H1 (cell line): ENCODE results near the gene EPHA2. TPM values are rescaled to one million over a fixed set of nuclear protein-coding genes. Genes with fewer than 3 reads are reported as not detected.

Experiments used
- CTCF ChIA-PET: fragments of 300-600 bp; sonication (Branson Sonifier 250); formaldehyde crosslinking; loops from one replicate; lab custom pipeline; 2021; ENCODE audit not compliant: partially characterized antibody; lab: Charles Lee
- POLR2A ChIA-PET: fragments of 300-600 bp; sonication (Branson Sonifier 250); formaldehyde crosslinking; loops from one replicate; lab custom pipeline; 2021; ENCODE audit warnings: inconsistent platforms; ENCODE audit not compliant: partially characterized antibody; lab: Charles Lee
- DNase-seq, 2 experiments: peaks; one replicate each; pipeline versions ENCODE4 v3.0.0 to v3.0.0-alpha.2; 2010 to 2022; ENCODE audit warnings: low spot score in 2 of 2, low read depth in 1 of 2, mixed read lengths in 1 of 2
- FAIRE-seq: peaks from 2 replicates; lab custom pipeline; 2011; peaks lifted over from hg19 to GRCh38; lab: Jason Lieb, UNC
- H2AFZ ChIP-seq: 2 replicates; pipeline ENCODE4 v1.8.1; 2012; ENCODE audit warnings: low read length, inconsistent platforms
- H2AK5ac ChIP-seq: 2 replicates; pipeline ENCODE4 v1.6.1; 2013; ENCODE audit warnings: low read depth, low read length
- H2BK120ac ChIP-seq: replicated peaks from 2 replicates; pipeline ENCODE3; 2013; ENCODE audit warnings: low read depth, low read length, inconsistent platforms
- H2BK12ac ChIP-seq: 2 replicates; pipeline ENCODE4 v1.6.1; 2013; ENCODE audit warnings: low read depth, low read length
- H2BK15ac ChIP-seq: 2 replicates; pipeline ENCODE4 v1.6.1; 2013; ENCODE audit warnings: low read length
- H2BK20ac ChIP-seq: 2 replicates; pipeline ENCODE4 v1.6.1; 2013; ENCODE audit warnings: low read length
- H2BK5ac ChIP-seq: 2 replicates; pipeline ENCODE4 v1.6.1; 2013; ENCODE audit warnings: low read depth, low read length
- H3K14ac ChIP-seq: 2 replicates; pipeline ENCODE4 v1.6.1; 2013; ENCODE audit warnings: inconsistent platforms; ENCODE audit not compliant: insufficient read length
- H3K18ac ChIP-seq: 2 replicates; pipeline ENCODE4 v1.6.1; 2013; ENCODE audit warnings: low read length; ENCODE audit errors: extremely low read depth
- H3K23ac ChIP-seq: 2 replicates; pipeline ENCODE4 v1.6.1; 2013; ENCODE audit warnings: inconsistent platforms; ENCODE audit not compliant: insufficient read length
- H3K23me2 ChIP-seq: 2 replicates; pipeline ENCODE4 v1.6.1; 2013; ENCODE audit warnings: low read depth, low read length
- H3K27ac ChIP-seq: 2 replicates; pipeline ENCODE4 v1.6.1; 2011; ENCODE audit warnings: low read depth, low read length, inconsistent platforms
- H3K27me3 ChIP-seq, 4 experiments: replicated peaks in 1 of 4; 1 replicate in 1 of 4; 2 replicates in 3 of 4; pipeline versions ENCODE4 v1.6.1 to v1.8.1; 2011 to 2013; ENCODE audit warnings: low read length in 3 of 4, mild to moderate bottlenecking in 3 of 4, inconsistent platforms in 2 of 4, mixed read lengths in 2 of 4, moderate library complexity in 1 of 4; ENCODE audit not compliant: control insufficient read depth in 3 of 4, insufficient read depth in 3 of 4; ENCODE audit errors: extremely low read depth in 1 of 4
- H3K36me3 ChIP-seq, 4 experiments: 2 replicates each; pipeline versions ENCODE4 v1.6.1 to v1.8.1; 2011 to 2013; ENCODE audit warnings: mild to moderate bottlenecking in 4 of 4, low read length in 3 of 4, moderate library complexity in 2 of 4, control low read depth in 1 of 4, inconsistent platforms in 1 of 4; ENCODE audit not compliant: insufficient read depth in 4 of 4, control insufficient read depth in 2 of 4
- H3K4ac ChIP-seq: replicated peaks from 2 replicates; pipeline ENCODE3; 2013; ENCODE audit warnings: low read length, low read depth, mixed read lengths, inconsistent platforms; ENCODE audit not compliant: insufficient read length
- H3K4me1 ChIP-seq, 4 experiments: replicated peaks in 1 of 4; 1 replicate in 1 of 4; 2 replicates in 3 of 4; pipeline versions ENCODE4 v1.6.1 to v1.8.1; 2011 to 2013; ENCODE audit warnings: low read length in 3 of 4, inconsistent platforms in 2 of 4, mixed read lengths in 1 of 4; ENCODE audit not compliant: insufficient read depth in 4 of 4, control insufficient read depth in 3 of 4
- H3K4me2 ChIP-seq, 2 experiments: 2 replicates each; pipeline versions ENCODE4 v1.6.1 to v1.8.1; 2011 to 2013; ENCODE audit warnings: low read depth in 2 of 2, low read length in 2 of 2, control low read depth in 1 of 2, inconsistent platforms in 1 of 2, mild to moderate bottlenecking in 1 of 2; ENCODE audit not compliant: insufficient read depth in 1 of 2
- H3K4me3 ChIP-seq, 4 experiments: fragments of 200-600, 300-600 bp in 1 of 4; sonication (generic), shearing (Covaris generic), sonication (Bioruptor Twin) in 1 of 4; 2 replicates each; pipeline versions ENCODE4 v1.5.1 to v1.8.1; 2011 to 2016; ENCODE audit warnings: low read length in 4 of 4, low read depth in 3 of 4, control low read depth in 2 of 4, inconsistent platforms in 2 of 4, mild to moderate bottlenecking in 2 of 4, mixed read lengths in 1 of 4, moderate library complexity in 1 of 4; ENCODE audit not compliant: insufficient read depth in 2 of 4; ENCODE audit errors: extremely low read depth in 1 of 4
- H3K56ac ChIP-seq: replicated peaks from 2 replicates; pipeline ENCODE3; 2013; ENCODE audit warnings: low read depth, mild to moderate bottlenecking, mixed read lengths, low read length, inconsistent platforms; ENCODE audit not compliant: insufficient read length
- H3K79me1 ChIP-seq: 2 replicates; pipeline ENCODE4 v1.6.1; 2013; ENCODE audit warnings: low read depth, low read length, control low read depth
- H3K79me2 ChIP-seq, 2 experiments: 2 replicates each; pipeline versions ENCODE4 v1.6.1 to v1.8.1; 2012 to 2013; ENCODE audit warnings: low read length in 2 of 2, mild to moderate bottlenecking in 2 of 2, inconsistent platforms in 1 of 2; ENCODE audit not compliant: insufficient read depth in 2 of 2, control insufficient read depth in 1 of 2
- H3K9ac ChIP-seq, 4 experiments: replicated peaks in 1 of 4; 1 replicate in 1 of 4; 2 replicates in 3 of 4; pipeline versions ENCODE4 v1.6.1 to v1.8.1; 2011 to 2013; ENCODE audit warnings: low read depth in 3 of 4, low read length in 3 of 4, control low read depth in 2 of 4, mild to moderate bottlenecking in 2 of 4, moderate library complexity in 2 of 4, inconsistent platforms in 1 of 4; ENCODE audit errors: extremely low read depth in 1 of 4
- H3K9me3 ChIP-seq, 2 experiments: 2 replicates each; pipeline versions ENCODE4 v1.6.1 to v1.8.1; 2012 to 2013; ENCODE audit warnings: mild to moderate bottlenecking in 2 of 2, moderate library complexity in 2 of 2, control low read depth in 1 of 2, inconsistent platforms in 1 of 2, low read depth in 1 of 2, low read length in 1 of 2, mixed read lengths in 1 of 2; ENCODE audit not compliant: insufficient read depth in 2 of 2
- H4K20me1 ChIP-seq, 2 experiments: replicated peaks in 1 of 2; 2 replicates each; pipeline versions ENCODE3 to v1.8.1; 2011 to 2013; ENCODE audit warnings: inconsistent platforms in 2 of 2, low read length in 2 of 2, mild to moderate bottlenecking in 1 of 2; ENCODE audit not compliant: insufficient read depth in 2 of 2, control insufficient read depth in 1 of 2
- H4K5ac ChIP-seq: 2 replicates; pipeline ENCODE4 v1.6.1; 2013; ENCODE audit warnings: low read length, low read depth, mixed read lengths, inconsistent platforms; ENCODE audit not compliant: insufficient read length
- H4K8ac ChIP-seq: 2 replicates; pipeline ENCODE4 v1.8.0; 2013; ENCODE audit warnings: mild to moderate bottlenecking, moderate library complexity, low read length, inconsistent platforms; ENCODE audit not compliant: insufficient read depth; ENCODE audit errors: extremely low read depth
- H4K91ac ChIP-seq: replicated peaks from 2 replicates; pipeline ENCODE3; 2013; ENCODE audit warnings: low read length, mixed read lengths, inconsistent platforms; ENCODE audit not compliant: insufficient read length
- BCL11A ChIP-seq, 2 experiments: IDR thresholded peaks; one replicate each; pipeline ENCODE4 v1.6.1; 2011; ENCODE audit warnings: low read depth in 2 of 2, low read length in 2 of 2, mild to moderate bottlenecking in 2 of 2
- CTBP2 ChIP-seq: IDR thresholded peaks from 2 replicates; pipeline ENCODE4 v1.7.0; 2011; ENCODE audit warnings: borderline replicate concordance, mild to moderate bottlenecking, moderate library complexity, mixed read lengths, low read length; ENCODE audit not compliant: insufficient read depth, insufficient read length
- CTCF ChIP-seq, 3 experiments: IDR thresholded peaks; 1 replicate in 2 of 3; 2 replicates in 1 of 3; pipeline versions ENCODE4 v1.5.1 to v1.6.1; 2011; ENCODE audit warnings: low read length in 3 of 3, mild to moderate bottlenecking in 3 of 3, inconsistent platforms in 2 of 3, low read depth in 1 of 3, moderate library complexity in 1 of 3; ENCODE audit not compliant: insufficient read depth in 1 of 3; ENCODE audit errors: control extremely low read depth in 1 of 3
- EP300 ChIP-seq, 2 experiments: IDR thresholded peaks; 1 replicate in 1 of 2; 2 replicates in 1 of 2; pipeline ENCODE4 v1.6.1; 2011 to 2012; ENCODE audit warnings: low read depth in 2 of 2, low read length in 2 of 2, mild to moderate bottlenecking in 2 of 2, borderline replicate concordance in 1 of 2, inconsistent platforms in 1 of 2, moderate library complexity in 1 of 2
- GTF2F1 ChIP-seq: IDR thresholded peaks from 2 replicates; pipeline ENCODE4 v1.6.1; 2012; ENCODE audit warnings: low read depth, low read length, improper control_type of control experiment, borderline replicate concordance
- HDAC6 ChIP-seq: IDR thresholded peaks from one replicate; pipeline ENCODE4 v1.7.1; 2012; ENCODE audit warnings: low read depth, mild to moderate bottlenecking, inconsistent platforms, low read length, moderate library complexity
- PHF8 ChIP-seq: fragments of 200-600 bp; sonication (generic); conservative IDR thresholded peaks from 2 replicates; pipeline ENCODE4 v1.7.1; 2012; ENCODE audit warnings: low read depth, mild to moderate bottlenecking, inconsistent platforms, low read length, moderate library complexity
- TAF7 ChIP-seq: optimal IDR thresholded peaks from 2 replicates; pipeline ENCODE3; 2011; ENCODE audit warnings: low read depth, mild to moderate bottlenecking, inconsistent platforms, low read length, moderate library complexity, borderline replicate concordance
- USF2 ChIP-seq: IDR thresholded peaks from 2 replicates; pipeline ENCODE4 v1.6.1; 2011; ENCODE audit warnings: low read length, improper control_type of control experiment
- WGBS, 2 experiments: shearing (Covaris generic) in 1 of 2; methylation state at CpG; one replicate each; pipeline versions ENCODE4 v1.1.6 to v1.1.7; 2013 to 2015; ENCODE audit warnings: low lambda C conversion rate in 2 of 2, mixed read lengths in 2 of 2, inconsistent platforms in 1 of 2, low coverage in 1 of 2, missing lambda C conversion rate in 1 of 2; ENCODE audit not compliant: insufficient replicate concordance in 2 of 2, insufficient coverage in 1 of 2, insufficient read length in 1 of 2; ENCODE audit errors: extremely low coverage in 1 of 2, missing lambda C conversion rate in 1 of 2; 5-methylcytosine and 5-hydroxymethylcytosine counted together
- polyA plus RNA-seq, 7 experiments: library from polyadenylated mRNA; depleted of rRNA in 3 of 7; stranded (reverse) in 5 of 7; unstranded in 2 of 7; fragments of >200 nt in 5 of 7; fragments of 200-250 nt in 2 of 7; gene quantifications; 1 replicate in 5 of 7; 2 replicates in 1 of 7; 4 replicates in 1 of 7; pipeline versions ENCODE4 v1.2.1 to v1.2.3, GENCODE V29; 2011 to 2013; ENCODE audit warnings: missing spikeins in 2 of 7, mixed read lengths in 2 of 7
- total RNA-seq: library from RNA; stranded (reverse); fragmentation: NEBNext Ultra II Directional; extraction: Animal tissue kit (Norgen Biotek cat#: 25700); gene quantifications from 2 replicates; pipeline ENCODE4 v1.2.1, GENCODE V29; 2021

Gene EPHA2
- total and polyA plus RNA-seq, 2 of the 8 experiments (the other 6 are each of a cell fraction or from before 2014, with no cell fraction given): 26.8 to 33.6 TPM

- Histone ChIP-seq H2AK5ac (0 out of 2 replicates have a peak overlapping the region, but pooled peaks have one; percentile 56), H3K4me1 (peaks cover 0 to 20% (median 13%) of the 10 kb centered on the region in 4 experiments; a peak in 6 of 7 replicates), H3K79me2 (peaks cover 0 to 13% of the 10 kb centered on the region in 2 experiments; a peak in 2 of 4 replicates), H3K9ac (no peak overlapping the region), H2BK12ac (no peak overlapping the region), H3K4me3 (no peak overlapping the region), H3K4me2 (no peak overlapping the region), H3K79me1 (peaks cover 5% of the 10 kb centered on the region; the same call in 1 of the 2 replicates), H3K18ac (no peak overlapping the region), H3K56ac (no peak overlapping the region), H3K27ac (no peak overlapping the region), H2BK20ac (no peak overlapping the region), H3K27me3 (no peaks in the 10 kb centered on the region), H2BK120ac (no peak overlapping the region), H3K14ac (no peak overlapping the region), H2AFZ (no peak overlapping the region), H2BK15ac (no peak overlapping the region), H4K8ac (no peak overlapping the region), H4K91ac (no peak overlapping the region), H3K36me3 (peaks cover 9 to 23% (median 18%) of the 10 kb centered on the region in 4 experiments; a peak in 7 of 8 replicates), H3K23ac (no peak overlapping the region), H3K4ac (no peak overlapping the region), H4K20me1 (peaks cover 2 to 4% of the 10 kb centered on the region in 2 experiments), H3K23me2 (peaks cover 6% of the 10 kb centered on the region), H4K5ac (no peak overlapping the region), H3K9me3 (no peaks in the 10 kb centered on the region), H2BK5ac (no peak overlapping the region)
- 80% methylated on average over 11 of the region's 11 CpGs; no CpG with 5 or more reads in 1 of the 2 experiments for WGBS, 2 experiments
- POLR2A ChIA-PET: interaction anchor here (1.0 to 1.7 kb wide), 3 partner anchors 11 to 39 kb away, joined by 3 to 4 read pairs (median 4); no protein-coding TSS in a partner anchor
- FAIRE-seq: no peak
- no peak for DNase-seq
- CTCF ChIA-PET: interaction anchor here (0.8 to 7.6 kb wide), 15 partner anchors 11 to 132 kb away, joined by 3 to 45 read pairs (median 7); partner anchors contain the start of gene FAM131C
- TF ChIP-seq EP300 (IDR thresholded peaks at IDR 0.05; ENCODE audit: borderline replicate concordance in 1 of 2, low read depth in 2 of 2, low read length in 2 of 2) (no peak), PHF8 (no peak), GTF2F1 (no peak), USF2 (no peak), HDAC6 (no peak), TAF7 (no peak), BCL11A (IDR thresholded peaks at IDR 0.05; ENCODE audit: low read depth in 2 of 2, low read length in 2 of 2) (no peak), CTBP2 (no peak), CTCF (IDR thresholded peaks at IDR 0.05; ENCODE audit: control extremely low read depth in 1 of 3, insufficient read depth in 1 of 3, low read depth in 1 of 3, low read length in 3 of 3) (no peak)
These were observed 49.4 kb upstream of the EPHA2 start for GRCh38 chr1:16205334-16205671.
